Left colon (tissue), 2 donors: ENCODE results near the gene CRYGC. TPM values are rescaled to one million over a fixed set of nuclear protein-coding genes. Genes with fewer than 3 reads are reported as not detected.
"Not testable (repeated sequence)": the region's sequence is repeated elsewhere in the genome, so short reads cannot be mapped to it uniquely, and the experiment has no call there.

ENCODE experiments used
- ATAC-seq: fragments of 200-7000 bp; cut with Tn5 transposase; one replicate; pipeline ENCODE4 v1.9.1; 2020; ENCODE audit warnings: mild to moderate bottlenecking, moderate library complexity
- DNase-seq, 2 donors: peaks; one replicate each; pipeline ENCODE4 v3.0.0-alpha.2; 2020
- intact Hi-C, 2 donors: fragments of 100-400 bp; cut with DNase I in 1 of 2; cut with micrococcal nuclease in 1 of 2; formaldehyde crosslinking; loops; one replicate each; pipeline versions ENCODE4 v1.11.2 to v1.14.0; 2022; cut with DNase I, micrococcal nuclease
- total RNA-seq, 2 donors: library from RNA; stranded (reverse); fragmentation: NEBNext Ultra II Directional; extraction: Animal tissue kit (Norgen Biotek cat#: 25700); gene quantifications; one replicate each; pipeline ENCODE4 v1.2.1, GENCODE V29; 2021
- donor health status: DM: no; HTN: no; CAD: no.
- donor health status: DM: yes; HTN: yes; CAD: no.

The CRYGC gene
- total RNA-seq, 2 donors from 2014 or later, result not detected

GRCh38 chr2:208099682-208100470 is 29.8 kb downstream of the CRYGC start:
- intact Hi-C loops, result no loop called here

GRCh38 chr2:208098701-208099100 is 30.9 kb downstream of the CRYGC start:
- DNase-seq, ATAC-seq: not testable (repeated sequence)

More at GRCh38 chr2:208099682-208100470, 29.8 kb downstream of the CRYGC start:
- DNase-seq (no peak), ATAC-seq (no peak)

GRCh38 chr2:208098267-208098666 is 31.4 kb downstream of the CRYGC start:
- intact Hi-C loops, result no loop called here
- DNase-seq (no peak), ATAC-seq (no peak)

More at GRCh38 chr2:208098701-208099100, 30.9 kb downstream of the CRYGC start:
- intact Hi-C loops, result not testable (repeated sequence)

GRCh38 chr2:208097801-208098200 is 31.8 kb downstream of the CRYGC start:
- ATAC-seq (no peak), DNase-seq (no peak)
- intact Hi-C loops, result no loop called here

- ATAC-seq (no peak), DNase-seq (no peak)
- intact Hi-C loops, result no loop called here
These were observed 32.3 kb downstream of the CRYGC start for GRCh38 chr2:208097313-208097712.

GRCh38 chr2:208096080-208096479 is 33.5 kb downstream of the CRYGC start:
- no peak for DNase-seq
- no peak for ATAC-seq
- intact Hi-C loops, result no loop called here

GRCh38 chr2:208093128-208093527 is 36.5 kb downstream of the CRYGC start:
- ATAC-seq (no peak), DNase-seq (no peak)
- intact Hi-C loops, result no loop called here

GRCh38 chr2:208092093-208092832 is 37.4 kb downstream of the CRYGC start:
- ATAC-seq, result no peak
- intact Hi-C loops, result no loop called here
- no peak for DNase-seq

- ATAC-seq (no peak), DNase-seq (no peak)
- intact Hi-C loops, result no loop called here
These were observed 39.2 kb downstream of the CRYGC start for GRCh38 chr2:208090420-208090819.

- intact Hi-C loops, result no loop called here
- ATAC-seq, result no peak
- no peak for DNase-seq
These were observed 43.6 kb downstream of the CRYGC start for GRCh38 chr2:208086029-208086428.

- no peak for DNase-seq
- ATAC-seq, result no peak
- intact Hi-C loops, result no loop called here
These were observed 45.8 kb downstream of the CRYGC start for GRCh38 chr2:208083807-208084206.

Other genes starting within 250 kb of the CRYGC start
- gene PLEKHM3, start 104.3 kb downstream of the CRYGC start, total RNA-seq, result 10 to 100 TPM in 1 of 2 donors, 1 to 10 TPM in 1; 9.8 to 10.4 TPM
- not detected for gene CRYGD, start 5.3 kb downstream of the CRYGC start, total RNA-seq
- not detected for gene CRYGB, start 16.3 kb upstream of the CRYGC start, total RNA-seq
- gene CRYGA, start 33.8 kb upstream of the CRYGC start, total RNA-seq, result not detected
- gene C2orf80, start 60.2 kb upstream of the CRYGC start, total RNA-seq, result not detected
- 100 to 1,000 TPM; 228 to 238 TPM for gene IDH1, start 125.2 kb upstream of the CRYGC start, total RNA-seq
- gene PIKFYVE, start 136.4 kb upstream of the CRYGC start, total RNA-seq, result 10 to 100 TPM; 17.6 to 20.5 TPM